Stimulated activated CD8-positive, alpha-beta memory T cell treated with anti-CD3 and anti-CD28 coated beads, Interleukin-4, amount 100 ng/mL, for 24 hours (primary cell): ENCODE measurements around the gene KCNK17.
A peak's percentile ranks its signal among the peaks of the same experiment; 100 is the strongest.

Experiments
- DNase-seq: peaks from one replicate; pipeline ENCODE4 v3.0.0-alpha.2; 2020; ENCODE audit warnings: low read depth

The KCNK17 gene

DNA sequence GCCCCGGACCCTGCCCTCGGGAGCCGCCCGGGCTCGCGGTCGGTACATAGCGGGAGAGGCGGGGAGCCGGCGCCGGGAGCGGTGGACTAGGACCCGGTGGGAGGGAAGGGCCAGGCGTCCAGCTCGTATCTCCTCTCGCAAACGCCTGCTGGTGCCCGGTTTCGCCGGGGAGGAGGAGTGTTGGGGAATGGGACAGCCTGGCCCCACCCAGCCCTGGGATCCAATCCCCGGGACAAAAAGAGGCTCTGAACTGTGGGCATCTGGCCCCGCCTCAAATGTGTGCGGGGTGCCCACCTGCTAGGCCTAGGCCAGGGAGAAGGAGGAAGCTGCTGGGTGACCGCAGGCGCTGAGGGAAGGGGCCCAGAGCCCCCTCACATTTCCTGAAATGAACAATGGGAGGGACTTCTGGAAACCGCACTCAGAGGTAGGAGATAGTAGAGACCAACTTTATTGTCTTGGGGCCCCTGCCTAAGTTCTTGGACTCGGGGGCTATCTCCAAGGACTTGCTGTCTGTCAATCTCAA, at the start of gene KCNK17:
Gene KCNK17 (minus strand): TSS at position 147 of the 523 bp plus-strand sequence. CDS start 99 bp downstream, at position 48.
- no peak for DNase-seq

- no peak for DNase-seq
Measured at GRCh38 chr6:39363280-39363679, 49.1 kb upstream of the KCNK17 start.

DNA sequence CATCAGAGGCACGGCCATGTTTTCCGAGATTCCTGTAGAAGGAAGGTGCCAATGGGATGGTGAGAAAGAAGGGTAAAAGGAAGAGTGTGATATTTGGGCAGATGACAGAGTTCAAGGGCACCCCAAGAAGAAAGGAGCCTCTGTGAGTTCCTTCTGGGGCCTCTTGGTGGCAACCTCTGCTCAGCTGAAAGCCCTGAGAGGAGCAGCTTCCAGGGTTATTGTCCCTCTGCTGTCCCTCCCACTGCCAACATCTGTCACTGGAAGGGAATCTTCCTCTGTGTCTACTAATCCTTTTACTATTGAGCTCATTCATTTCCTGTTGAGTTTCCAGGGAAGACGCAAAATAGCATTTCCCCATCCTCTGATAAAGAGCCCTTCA, 48.3 kb upstream of the KCNK17 start:
- DNase-seq = no peak

DNA sequence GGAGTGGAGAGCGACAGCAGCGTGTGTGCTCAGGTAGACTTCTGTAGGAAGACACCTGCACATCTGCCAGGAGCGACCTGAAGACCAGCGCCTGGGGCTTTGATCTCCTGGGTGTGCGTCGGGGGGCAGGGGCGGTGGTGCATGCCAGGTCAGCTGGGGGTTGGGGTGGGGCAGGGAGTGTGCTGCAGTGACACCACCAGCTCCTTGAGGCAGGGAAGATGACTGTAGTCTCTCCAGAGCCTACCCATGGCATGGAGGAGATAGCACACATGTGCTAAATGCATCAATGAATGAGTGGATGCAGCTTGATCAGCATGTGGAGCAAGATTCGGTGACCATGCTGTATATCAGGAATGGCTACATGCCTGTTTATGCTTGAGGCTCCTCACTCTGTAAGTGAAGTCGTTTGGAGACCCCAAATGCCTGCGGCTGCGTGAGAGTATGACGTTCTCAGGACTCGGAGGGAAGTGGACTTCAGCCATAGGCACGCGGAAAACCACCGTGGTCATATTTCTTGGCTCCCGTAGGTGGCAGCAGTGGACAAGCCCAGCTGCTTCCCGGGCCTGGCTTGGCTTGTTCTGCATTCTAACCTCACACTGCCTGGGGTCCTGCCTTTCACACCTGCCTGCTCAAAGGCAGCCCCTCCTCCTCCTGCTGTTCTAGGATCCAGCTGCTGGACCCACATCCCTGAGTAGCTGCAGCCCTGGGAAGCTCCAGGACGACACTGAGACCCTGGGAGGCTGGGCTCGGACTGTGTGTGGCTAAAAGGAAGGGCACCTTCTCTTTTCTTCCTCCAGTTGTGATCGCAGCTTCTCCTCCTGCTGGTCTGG, 47.7 kb upstream of the KCNK17 start:
- peak; percentile 31 for DNase-seq

DNA sequence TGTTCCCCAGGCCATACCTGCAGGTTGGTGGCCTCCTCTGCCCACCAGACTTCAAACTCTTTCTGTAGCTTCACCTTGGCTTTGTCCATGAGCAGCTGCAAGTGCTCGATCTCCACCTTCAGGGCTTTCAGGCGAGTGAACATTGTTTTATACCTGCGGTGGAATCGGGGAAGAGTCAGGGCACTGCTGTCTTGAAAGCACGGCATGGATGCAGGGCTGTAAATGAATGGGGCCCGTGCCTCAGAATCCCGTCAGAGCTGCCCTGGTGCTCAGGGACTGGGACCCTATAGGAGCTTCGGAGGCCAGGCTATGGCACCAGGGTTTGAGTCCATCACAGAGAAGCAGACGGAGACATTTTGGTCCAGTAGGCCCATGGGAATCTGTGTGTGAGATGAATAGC, 46.2 kb upstream of the KCNK17 start:
- no peak for DNase-seq

DNA sequence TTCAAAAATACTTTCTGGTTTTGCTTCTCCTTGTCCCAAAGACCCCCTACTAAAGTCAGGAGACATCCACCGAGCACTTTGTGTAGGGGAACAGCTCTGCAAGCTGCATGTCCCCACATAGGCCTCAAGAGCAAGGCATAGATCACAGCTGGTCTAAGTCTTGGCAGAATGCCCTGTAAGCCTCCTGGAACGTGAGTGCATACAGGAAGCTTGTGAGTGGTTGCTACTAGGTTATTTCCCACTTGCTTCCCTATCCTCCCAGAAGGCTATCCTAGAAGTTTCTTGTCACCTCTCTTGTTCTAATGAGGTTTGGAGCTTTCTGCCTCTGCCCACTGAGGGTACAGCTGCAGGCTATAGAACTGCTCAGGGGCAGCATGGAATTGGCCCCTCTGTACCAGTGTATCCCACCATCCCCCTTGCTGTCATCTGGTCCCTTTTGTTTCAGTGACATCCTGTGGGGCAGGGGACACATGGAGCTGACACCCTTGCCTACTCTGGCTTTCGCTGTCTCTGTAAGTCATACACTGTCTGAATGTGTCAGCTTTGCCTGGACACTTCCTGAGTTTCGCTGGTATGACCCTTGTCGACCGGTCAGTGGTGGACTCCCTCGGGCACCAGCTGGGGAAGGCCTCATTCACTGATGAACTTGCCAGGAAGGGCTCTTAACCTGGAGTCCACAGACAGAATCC, 43.9 kb upstream of the KCNK17 start:
- DNase-seq = no peak

- no peak for DNase-seq
Measured at GRCh38 chr6:39353698-39354315, 39.6 kb upstream of the KCNK17 start.

DNA sequence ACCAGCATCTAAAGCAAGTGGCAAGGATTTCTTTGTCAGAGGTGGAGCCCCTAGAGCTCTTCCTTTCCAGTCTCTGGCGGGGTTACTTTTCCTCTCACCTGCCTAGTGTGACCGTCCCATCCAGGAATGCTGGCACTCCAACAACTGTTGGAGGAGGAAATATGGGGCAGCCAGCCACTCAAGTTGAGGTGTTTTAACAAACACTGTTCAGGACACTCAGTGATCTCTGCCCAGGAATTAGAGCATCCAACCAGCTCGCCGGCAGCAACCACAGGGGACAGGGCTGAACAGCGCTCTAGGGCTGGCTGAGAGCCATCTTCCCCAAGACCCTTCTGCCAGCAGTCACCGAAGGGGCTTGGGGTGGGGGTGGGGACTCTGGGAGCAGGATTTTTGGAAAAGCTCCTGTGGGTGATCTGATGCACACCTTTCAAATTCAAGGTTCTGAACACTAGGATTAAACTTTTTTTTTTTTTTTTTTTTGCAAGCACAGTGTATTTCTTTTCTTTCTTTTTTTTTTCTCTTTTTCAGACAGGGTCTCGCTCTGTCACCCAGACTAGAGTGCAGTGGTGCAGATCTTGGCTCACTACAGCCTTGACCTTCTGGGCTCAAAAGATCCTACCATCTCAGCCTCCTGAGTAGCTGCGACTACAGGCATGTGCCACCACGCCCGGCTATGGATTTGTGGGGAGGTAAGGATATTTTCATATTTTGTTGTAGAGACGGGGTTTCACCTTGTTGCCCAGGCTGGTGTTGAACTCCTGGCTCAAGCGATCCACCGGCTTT, 36.7 kb upstream of the KCNK17 start:
- DNase-seq = no peak

GRCh38 chr6:39348740-39349139, 34.5 kb upstream of the KCNK17 start:
- no peak for DNase-seq

DNA sequence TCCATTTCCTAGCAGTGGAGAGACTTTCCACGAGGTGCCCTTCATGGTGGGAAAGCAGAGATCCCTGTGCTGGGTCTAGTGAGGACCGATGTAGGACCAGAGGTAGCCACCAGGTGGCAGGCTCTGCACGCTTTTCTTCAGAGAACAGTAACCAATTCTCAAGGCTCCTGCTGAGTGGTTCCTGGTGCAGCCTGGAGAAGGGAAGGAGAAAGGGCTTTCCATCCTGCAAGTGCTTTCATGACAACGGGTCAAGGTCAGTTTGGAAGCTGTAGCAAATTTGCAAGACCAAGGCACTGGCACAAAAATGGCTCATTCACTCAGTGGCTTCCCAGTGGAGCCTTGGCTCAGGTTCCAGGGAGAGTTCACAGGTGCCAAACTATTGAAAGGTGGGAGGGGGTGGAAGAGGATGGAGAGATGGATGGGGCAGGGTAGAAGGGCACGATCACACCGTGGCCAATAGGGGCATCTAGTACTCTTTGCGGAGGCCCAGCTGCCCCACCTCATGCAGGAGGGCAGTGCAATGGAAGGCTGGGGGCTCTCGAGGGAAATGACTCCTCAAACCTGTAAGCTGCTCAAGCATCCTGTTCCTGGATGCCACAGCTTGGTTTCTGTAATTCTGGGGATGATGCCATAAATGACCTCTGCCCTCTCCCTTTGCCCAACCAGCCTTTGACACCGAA, 33.8 kb upstream of the KCNK17 start:
- peak; percentile 47 for DNase-seq

GRCh38 chr6:39347206-39347605, 33.0 kb upstream of the KCNK17 start:
- no peak for DNase-seq

DNA sequence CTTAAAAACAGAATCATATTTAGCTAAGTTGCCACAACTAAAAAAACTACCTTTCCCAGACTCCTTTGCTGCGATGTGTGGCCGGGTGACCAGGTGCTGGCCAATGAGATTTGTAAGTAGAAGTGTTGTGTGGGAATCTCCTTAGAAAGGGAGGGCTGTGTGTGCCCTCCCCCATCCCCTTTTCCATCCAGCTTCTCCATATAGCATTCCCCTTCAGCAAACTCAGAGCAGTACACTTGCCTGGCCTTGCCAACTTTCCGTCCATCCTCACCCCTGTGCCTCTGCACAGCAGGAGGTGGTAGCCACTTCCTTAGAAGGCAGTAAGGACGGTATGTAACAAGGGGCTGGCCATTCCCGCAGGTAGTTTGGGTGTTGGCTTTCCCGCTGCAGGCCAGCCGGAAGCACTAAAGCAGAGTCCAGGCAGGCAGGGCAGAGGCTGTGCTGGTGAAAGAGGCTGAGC, 30.6 kb upstream of the KCNK17 start:
- DNase-seq = no peak

- DNase-seq = no peak
Measured at GRCh38 chr6:39343396-39343870, 29.2 kb upstream of the KCNK17 start.

DNA sequence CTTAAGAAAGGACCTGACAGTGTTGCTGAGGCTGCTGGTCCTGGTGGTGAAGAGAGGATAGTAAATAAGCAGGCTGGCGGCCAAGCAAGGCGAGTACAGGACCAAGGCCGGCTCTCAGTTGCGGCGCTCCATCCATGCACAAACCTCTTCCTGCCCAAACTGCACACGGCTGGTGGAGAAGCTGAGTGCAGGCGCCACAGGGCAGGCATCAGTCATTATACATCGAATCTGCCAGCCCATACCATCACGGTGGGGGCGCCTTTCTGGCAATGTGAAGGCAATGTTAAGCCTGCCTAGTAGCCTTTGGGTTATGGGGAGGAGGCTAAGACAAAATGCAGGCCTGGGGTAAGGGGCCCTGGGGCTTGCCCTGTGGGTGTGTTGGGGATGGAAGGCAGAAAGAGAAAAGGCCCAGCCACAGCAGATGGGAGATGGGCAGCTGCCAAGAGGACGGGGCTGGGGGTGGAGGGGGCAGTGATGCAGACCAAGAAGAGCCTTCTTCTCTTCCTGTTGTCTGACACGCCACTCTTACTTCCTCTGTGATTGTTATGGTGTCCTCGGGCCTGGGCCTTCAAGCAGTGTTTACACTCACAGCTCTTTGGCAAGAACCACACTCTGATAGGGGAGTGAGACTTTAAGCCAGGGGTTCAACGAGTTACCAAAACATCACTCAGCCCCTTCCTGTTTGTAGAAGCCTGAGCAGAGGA, 28.6 kb upstream of the KCNK17 start:
- no peak for DNase-seq

DNA sequence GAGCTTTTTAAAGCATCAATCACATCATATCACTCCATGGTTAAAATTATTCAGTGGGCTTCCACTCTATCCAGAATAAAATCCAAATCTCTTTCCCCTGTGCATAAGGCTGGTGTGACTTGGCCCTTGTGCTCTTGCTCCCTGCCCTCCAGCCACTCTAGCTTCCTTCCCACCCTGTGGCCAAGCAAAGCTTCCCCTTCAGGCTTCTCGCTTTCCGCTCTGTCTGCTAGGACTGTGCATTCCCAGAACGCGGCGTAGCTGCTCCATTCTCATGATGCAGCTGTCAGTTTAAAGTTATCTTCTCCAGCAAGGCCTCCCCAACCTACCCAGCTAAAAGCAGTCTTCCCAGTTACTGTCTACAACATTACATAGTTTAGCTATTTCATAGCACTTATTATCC, 27.7 kb upstream of the KCNK17 start:
- DNase-seq = no peak

- DNase-seq = no peak
Measured at GRCh38 chr6:39341352-39341751, 27.1 kb upstream of the KCNK17 start.

DNA sequence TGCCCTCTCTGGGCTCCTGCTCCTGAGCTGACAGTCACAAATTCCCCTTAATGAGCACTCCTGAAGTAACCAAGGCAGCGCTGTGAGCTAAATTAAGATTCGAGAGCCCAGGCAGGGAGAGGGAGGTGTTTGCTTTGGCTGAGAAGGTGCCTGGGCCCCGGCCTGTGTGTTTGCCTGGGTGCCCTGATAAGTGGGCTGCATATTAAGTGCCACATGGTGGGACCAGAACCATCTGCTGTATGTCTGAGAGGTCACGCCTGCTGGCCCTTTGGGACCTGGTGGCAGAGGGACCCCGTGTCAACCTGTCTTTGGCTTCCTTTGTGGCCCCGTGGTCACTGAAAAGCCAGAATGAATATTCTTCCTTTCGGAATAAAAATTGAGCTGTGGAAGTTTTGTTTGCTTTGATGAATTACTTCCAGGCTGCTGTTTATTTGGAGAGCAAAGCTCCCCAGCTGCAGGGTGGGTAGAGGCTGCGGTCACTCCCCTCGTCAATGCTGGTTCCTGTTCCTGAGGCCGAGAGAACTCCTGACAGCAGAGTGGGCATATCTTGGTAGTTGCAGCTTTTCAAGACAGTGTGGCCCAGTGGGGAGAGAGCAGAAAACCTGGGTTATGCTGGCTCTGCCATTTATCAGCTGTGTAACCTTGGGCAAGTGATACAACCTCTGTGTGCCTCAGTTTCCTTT, 25.8 kb upstream of the KCNK17 start:
- no peak for DNase-seq

DNA sequence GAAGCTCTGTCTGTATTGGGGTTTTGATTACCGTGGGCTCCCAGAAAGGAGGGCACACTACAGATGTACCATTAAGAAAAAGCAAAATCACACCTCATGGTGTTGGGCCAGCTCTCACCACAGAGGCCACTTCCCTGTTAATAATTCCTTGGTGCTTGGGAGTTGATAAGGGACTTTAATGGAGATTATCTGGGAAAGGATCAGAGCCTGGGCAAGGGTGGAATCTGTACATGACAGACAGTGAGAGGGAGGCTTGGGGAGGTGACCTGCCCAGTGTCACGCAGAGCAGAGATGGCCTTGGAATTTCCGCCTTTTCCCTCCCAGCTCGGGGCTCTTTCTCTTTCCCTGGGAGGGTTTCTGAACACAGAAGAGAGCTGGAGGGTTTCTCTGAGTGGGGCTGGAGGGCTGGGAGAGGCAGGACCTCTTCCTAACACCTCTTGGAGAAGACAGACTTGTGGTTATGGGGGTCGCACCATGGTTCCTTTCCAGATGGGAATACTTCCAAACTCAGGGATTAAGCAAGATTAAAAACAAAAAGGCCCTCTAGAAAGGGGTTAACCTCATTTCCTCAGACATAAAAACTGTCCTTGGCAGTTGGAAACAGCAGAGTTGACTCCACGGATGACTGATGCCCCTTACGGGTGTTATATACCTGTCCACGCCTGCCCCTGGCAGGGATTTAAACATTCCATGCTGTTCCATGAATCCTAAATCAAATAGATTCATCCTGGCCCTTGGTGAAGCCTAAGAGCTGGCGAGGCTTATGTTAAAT, 25.1 kb upstream of the KCNK17 start:
- DNase-seq = no peak

GRCh38 chr6:39338397-39338796, 24.2 kb upstream of the KCNK17 start:
- no peak for DNase-seq
